Colonic mucosa (tissue), 4 donors: ENCODE measurements around the gene TNNI2. TPM values are rescaled to one million over a fixed set of nuclear protein-coding genes. Genes with fewer than 3 reads are reported as not detected.

Source experiments
- DNase-seq: peaks from one replicate; pipeline ENCODE4 v3.0.0-alpha.2; 2020
- H3K27ac ChIP-seq: fragments of 200-600 bp; one replicate; pipeline ENCODE4 v1.8.0; 2021
- H3K27me3 ChIP-seq: fragments of 200-600 bp; one replicate; pipeline ENCODE4 v1.8.0; 2021
- H3K36me3 ChIP-seq: fragments of 200-600 bp; one replicate; pipeline ENCODE4 v1.8.0; 2021
- H3K4me1 ChIP-seq: fragments of 200-600 bp; one replicate; pipeline ENCODE4 v1.8.0; 2021; ENCODE audit warnings: mild to moderate bottlenecking
- H3K4me3 ChIP-seq: fragments of 200-600 bp; one replicate; pipeline ENCODE4 v1.8.0; 2021
- H3K9ac ChIP-seq, 2 donors: one replicate each; pipeline ENCODE4 v1.7.0; 2013; ENCODE audit warnings: control low read depth in 2 of 2, low read depth in 2 of 2, low read length in 2 of 2
- H3K9me3 ChIP-seq: fragments of 200-600 bp; one replicate; pipeline ENCODE4 v1.8.0; 2021
- CTCF ChIP-seq: fragments of 200-600 bp; IDR thresholded peaks from one replicate; pipeline ENCODE4 v1.8.0; 2022; ENCODE audit warnings: antibody characterized with exemption, mild to moderate bottlenecking
- intact Hi-C: fragments of 100-400 bp; cut with DNase I; formaldehyde crosslinking; loops from one replicate; pipeline ENCODE4 v1.14.1; 2022
- total RNA-seq, 2 donors: library from RNA; stranded (reverse); fragmentation: NEBNext Ultra II Directional in 1 of 2; extraction: Animal tissue kit (Norgen Biotek cat#: 25700) in 1 of 2; gene quantifications; one replicate each; pipeline ENCODE4 v1.2.1, GENCODE V29; 2021
- donor health status: healthy.
- donor health status: DM: no; HTN: no; CAD: no.
- donor health status: DM: no; HTN: no; CAD: no.

TNNI2 gene
- total RNA-seq, 2 donors from 2014 or later, result 0.94 TPM; not detected in 1

GRCh38 chr11:1863352-1864216 is 24.8 kb downstream of the TNNI2 start:
- Histone ChIP-seq H3K4me1 (no peaks in the 10 kb centered on the region), H3K9me3 (no peaks in the 10 kb centered on the region), H3K9ac (peak overlapping the region in 1 of 2 donors; percentile 67), H3K27ac (peak overlapping the region; percentile 65), H3K4me3 (no peak overlapping the region), H3K27me3 (no peaks in the 10 kb centered on the region), H3K36me3 (no peaks in the 10 kb centered on the region)
- DNase-seq, result peak; percentile 58
- TF ChIP-seq CTCF, result no peak
- intact Hi-C loops, result no loop called here

GRCh38 chr11:1864231-1864630 is 25.4 kb downstream of the TNNI2 start:
- no peak for DNase-seq
- H3K9ac ChIP-seq, result peak overlapping the region in 1 of 2 donors; percentile 69
- no peaks in the 10 kb centered on the region for H3K36me3 ChIP-seq
- H3K27ac ChIP-seq, result peak overlapping the region; percentile 65
- no peak for TF ChIP-seq CTCF
- no peaks in the 10 kb centered on the region for H3K9me3 ChIP-seq
- peak overlapping the region; percentile 13 for H3K4me3 ChIP-seq
- no peaks in the 10 kb centered on the region for H3K4me1 ChIP-seq
- no peaks in the 10 kb centered on the region for H3K27me3 ChIP-seq
- intact Hi-C loops, result no loop called here

- peak overlapping the region; percentile 13 for H3K4me3 ChIP-seq
- H3K27ac ChIP-seq, result peak overlapping the region; percentile 65
Measured at GRCh38 chr11:1864831-1865665, 26.3 kb downstream of the TNNI2 start.

GRCh38 chr11:1866226-1866625 is 27.4 kb downstream of the TNNI2 start:
- Histone ChIP-seq H3K27ac (no peak overlapping the region), H3K4me3 (no peak overlapping the region), H3K4me1 (no peaks in the 10 kb centered on the region), H3K36me3 (no peaks in the 10 kb centered on the region), H3K27me3 (no peaks in the 10 kb centered on the region), H3K9me3 (no peaks in the 10 kb centered on the region), H3K9ac (no peak overlapping the region)
- intact Hi-C loops, result no loop called here
- no peak for DNase-seq
- TF ChIP-seq CTCF, result no peak

More at GRCh38 chr11:1864831-1865665, 26.3 kb downstream of the TNNI2 start:
- peak overlapping the region in 1 of 2 donors; percentile 69 for H3K9ac ChIP-seq
- intact Hi-C loops, result no loop called here
- no peak for DNase-seq
- no peaks in the 10 kb centered on the region for H3K27me3 ChIP-seq
- TF ChIP-seq CTCF, result no peak
- no peaks in the 10 kb centered on the region for H3K36me3 ChIP-seq
- no peaks in the 10 kb centered on the region for H3K4me1 ChIP-seq
- H3K9me3 ChIP-seq, result no peaks in the 10 kb centered on the region

GRCh38 chr11:1866776-1867175 is 28.0 kb downstream of the TNNI2 start:
- no peak for TF ChIP-seq CTCF
- H3K4me3 ChIP-seq, result no peak overlapping the region
- no peaks in the 10 kb centered on the region for H3K27me3 ChIP-seq
- no peak overlapping the region for H3K9ac ChIP-seq
- intact Hi-C loops, result no loop called here
- no peaks in the 10 kb centered on the region for H3K36me3 ChIP-seq
- no peaks in the 10 kb centered on the region for H3K4me1 ChIP-seq
- no peak overlapping the region for H3K27ac ChIP-seq
- no peaks in the 10 kb centered on the region for H3K9me3 ChIP-seq
- DNase-seq, result no peak
